ENCODE measurements around the gene SLC12A8.

The SLC12A8 gene

GRCh38 chr3:125069968-125070745 is 142.4 kb downstream of the SLC12A8 start:
- DNase-seq: no peak

- DNase-seq: no peak
These were observed 143.1 kb downstream of the SLC12A8 start for GRCh38 chr3:125069452-125069851.

- no peak for DNase-seq
These were observed 144.3 kb downstream of the SLC12A8 start for GRCh38 chr3:125068265-125068664.

- DNase-seq: no peak
These were observed 145.3 kb downstream of the SLC12A8 start for GRCh38 chr3:125067225-125067624.

GRCh38 chr3:125062904-125063618 is 149.5 kb downstream of the SLC12A8 start:
- DNase-seq: no peak

- no peak for DNase-seq
These were observed 150.9 kb downstream of the SLC12A8 start for GRCh38 chr3:125061646-125062045.

- DNase-seq: no peak
These were observed 151.4 kb downstream of the SLC12A8 start for GRCh38 chr3:125061170-125061569.

- no peak for DNase-seq
These were observed 152.9 kb downstream of the SLC12A8 start for GRCh38 chr3:125059488-125060245.

- DNase-seq: no peak
These were observed 153.6 kb downstream of the SLC12A8 start for GRCh38 chr3:125058959-125059358.

GRCh38 chr3:125058529-125058928 is 154.0 kb downstream of the SLC12A8 start:
- DNase-seq: no peak

- DNase-seq: no peak
These were observed 155.2 kb downstream of the SLC12A8 start for GRCh38 chr3:125057186-125057850.

GRCh38 chr3:125055913-125056745 is 156.4 kb downstream of the SLC12A8 start, which contains the start of gene HEG1:
HEG1 (minus strand) TSS chr3:125055997; CDS start chr3:125055890, 107 bp downstream.
- DNase-seq: no peak

- no peak for DNase-seq
These were observed 157.1 kb downstream of the SLC12A8 start for GRCh38 chr3:125055331-125055912.

GRCh38 chr3:125054449-125055329 is 157.9 kb downstream of the SLC12A8 start:
- DNase-seq: no peak

GRCh38 chr3:125054062-125054448 is 158.5 kb downstream of the SLC12A8 start:
- DNase-seq: no peak

GRCh38 chr3:125053304-125053699 is 159.2 kb downstream of the SLC12A8 start:
- DNase-seq: no peak

- no peak for DNase-seq
These were observed 159.8 kb downstream of the SLC12A8 start for GRCh38 chr3:125052624-125053303.

- no peak for DNase-seq
These were observed 160.6 kb downstream of the SLC12A8 start for GRCh38 chr3:125051715-125052581.

GRCh38 chr3:125051205-125051604 is 161.3 kb downstream of the SLC12A8 start:
- DNase-seq: no peak

Measured in NCI-H748 treated with DMSO at 0.1 percent for 48 hours (cell line).